ENCODE measurements around the gene TAGAP.
"Not testable (repeated sequence)": the region's sequence is repeated elsewhere in the genome, so short reads cannot be mapped to it uniquely, and the experiment has no call there.

The TAGAP gene

GRCh38 chr6:159043947-159044346 lies 844 bp downstream of the TAGAP start:
- peak; percentile 77 for DNase-seq

- DNase-seq = no peak
Measured at GRCh38 chr6:159043251-159043650, 1.5 kb downstream of the TAGAP start.

- DNase-seq = no peak
Measured at GRCh38 chr6:159042826-159043181, 2.0 kb downstream of the TAGAP start.

GRCh38 chr6:159042003-159042825 lies 2.6 kb downstream of the TAGAP start:
- DNase-seq = peak; percentile 90

GRCh38 chr6:159041181-159041580 lies 3.6 kb downstream of the TAGAP start:
- DNase-seq = no peak

GRCh38 chr6:159039885-159040258 lies 4.9 kb downstream of the TAGAP start:
- DNase-seq = no peak

- DNase-seq = no peak
Measured at GRCh38 chr6:159038914-159039884, 5.6 kb downstream of the TAGAP start.

GRCh38 chr6:159038318-159038717 lies 6.5 kb downstream of the TAGAP start:
- not testable (repeated sequence) for DNase-seq

- no peak for DNase-seq
Measured at GRCh38 chr6:159037756-159038290, 7.0 kb downstream of the TAGAP start.

GRCh38 chr6:159036673-159037072 lies 8.1 kb downstream of the TAGAP start:
- peak; percentile 73 for DNase-seq

- DNase-seq = no peak
Measured at GRCh38 chr6:159035891-159036290, 8.9 kb downstream of the TAGAP start.

- no peak for DNase-seq
Measured at GRCh38 chr6:159033160-159034049, 11.4 kb downstream of the TAGAP start.

- DNase-seq = no peak
Measured at GRCh38 chr6:159031846-159032245, 12.9 kb downstream of the TAGAP start.

GRCh38 chr6:159030168-159030567 lies 14.6 kb downstream of the TAGAP start:
- DNase-seq = no peak

GRCh38 chr6:159025224-159025623 lies 19.6 kb downstream of the TAGAP start:
- not testable (repeated sequence) for DNase-seq

GRCh38 chr6:159023893-159024292 lies 20.9 kb downstream of the TAGAP start:
- DNase-seq = peak; percentile 67

GRCh38 chr6:159020011-159020410 lies 24.8 kb downstream of the TAGAP start:
- no peak for DNase-seq

GRCh38 chr6:159017757-159018559 lies 26.8 kb downstream of the TAGAP start:
- no peak for DNase-seq

- DNase-seq = no peak
Measured at GRCh38 chr6:159014406-159014805, 30.4 kb downstream of the TAGAP start.

GRCh38 chr6:159013229-159013628 lies 31.6 kb downstream of the TAGAP start:
- no peak for DNase-seq

GRCh38 chr6:159012201-159012600 lies 32.6 kb downstream of the TAGAP start:
- no peak for DNase-seq
